Measurements from ENCODE around the gene DOHH.

GRCh38 chr19:3535981-3536380 lies 35.5 kb upstream of the DOHH start:
- TF ChIP-seq, protein P1, sequence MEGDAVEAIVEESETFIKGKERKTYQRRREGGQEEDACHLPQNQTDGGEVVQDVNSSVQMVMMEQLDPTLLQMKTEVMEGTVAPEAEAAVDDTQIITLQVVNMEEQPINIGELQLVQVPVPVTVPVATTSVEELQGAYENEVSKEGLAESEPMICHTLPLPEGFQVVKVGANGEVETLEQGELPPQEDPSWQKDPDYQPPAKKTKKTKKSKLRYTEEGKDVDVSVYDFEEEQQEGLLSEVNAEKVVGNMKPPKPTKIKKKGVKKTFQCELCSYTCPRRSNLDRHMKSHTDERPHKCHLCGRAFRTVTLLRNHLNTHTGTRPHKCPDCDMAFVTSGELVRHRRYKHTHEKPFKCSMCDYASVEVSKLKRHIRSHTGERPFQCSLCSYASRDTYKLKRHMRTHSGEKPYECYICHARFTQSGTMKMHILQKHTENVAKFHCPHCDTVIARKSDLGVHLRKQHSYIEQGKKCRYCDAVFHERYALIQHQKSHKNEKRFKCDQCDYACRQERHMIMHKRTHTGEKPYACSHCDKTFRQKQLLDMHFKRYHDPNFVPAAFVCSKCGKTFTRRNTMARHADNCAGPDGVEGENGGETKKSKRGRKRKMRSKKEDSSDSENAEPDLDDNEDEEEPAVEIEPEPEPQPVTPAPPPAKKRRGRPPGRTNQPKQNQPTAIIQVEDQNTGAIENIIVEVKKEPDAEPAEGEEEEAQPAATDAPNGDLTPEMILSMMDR (conservative IDR thresholded peaks at IDR 0.05) = no peak
- TF ChIP-seq ZFX (IDR thresholded peaks at IDR 0.05) = no peak

All from C4-2B (cell line).